HG03520 (cell line): Measurements from ENCODE around the gene SKA2.
A peak's percentile ranks its signal among the peaks of the same experiment; 100 is the strongest.
"Not testable (repeated sequence)": the region's sequence is repeated elsewhere in the genome, so short reads cannot be mapped to it uniquely, and the experiment has no call there.

Source experiments
- ATAC-seq: cut with Tn5 transposase; IDR thresholded peaks from one replicate; pipeline ENCODE4 v1.9.1; 2021; ENCODE audit warnings: mild to moderate bottlenecking, moderate library complexity; ENCODE audit not compliant: unreplicated experiment

Gene SKA2

DNA sequence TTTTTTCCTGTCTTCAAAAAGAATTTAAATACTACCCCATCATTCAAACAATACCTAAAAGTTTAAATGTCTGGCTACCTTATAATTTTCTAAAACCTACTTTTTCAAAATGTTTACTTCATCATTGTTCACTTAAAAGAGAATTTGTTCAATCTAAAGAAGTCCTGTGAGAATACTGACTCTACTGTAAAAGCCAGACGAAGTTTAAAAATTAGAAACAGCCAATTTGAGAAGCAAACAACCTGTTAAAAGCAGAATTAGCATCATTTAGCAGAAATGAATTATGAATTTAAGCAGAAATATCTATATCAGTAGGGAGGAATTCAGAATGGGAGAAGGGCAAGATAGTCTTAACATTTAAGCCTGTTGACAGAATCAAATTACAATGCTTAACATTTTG is 2.1 kb downstream of the SKA2 start:
- no peak for ATAC-seq

DNA sequence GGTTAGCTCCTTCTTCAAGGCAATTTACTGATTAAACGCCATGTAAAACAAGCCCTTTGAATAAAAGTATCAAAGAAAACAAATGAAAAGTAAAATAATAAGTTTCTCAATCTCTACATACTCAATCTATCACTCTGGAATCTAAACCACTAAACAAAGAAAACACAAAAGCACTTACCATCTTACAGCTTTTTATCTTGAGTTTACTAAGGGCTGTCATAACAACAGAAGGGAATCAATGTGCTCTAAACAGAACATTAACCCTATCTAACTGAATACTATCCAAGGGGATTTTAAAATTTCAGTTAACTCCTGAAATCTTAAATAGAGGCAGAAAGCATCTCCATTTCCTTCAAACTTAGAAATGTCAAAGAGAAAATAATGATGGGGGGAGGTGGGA is 3.4 kb downstream of the SKA2 start:
- ATAC-seq = no peak

DNA sequence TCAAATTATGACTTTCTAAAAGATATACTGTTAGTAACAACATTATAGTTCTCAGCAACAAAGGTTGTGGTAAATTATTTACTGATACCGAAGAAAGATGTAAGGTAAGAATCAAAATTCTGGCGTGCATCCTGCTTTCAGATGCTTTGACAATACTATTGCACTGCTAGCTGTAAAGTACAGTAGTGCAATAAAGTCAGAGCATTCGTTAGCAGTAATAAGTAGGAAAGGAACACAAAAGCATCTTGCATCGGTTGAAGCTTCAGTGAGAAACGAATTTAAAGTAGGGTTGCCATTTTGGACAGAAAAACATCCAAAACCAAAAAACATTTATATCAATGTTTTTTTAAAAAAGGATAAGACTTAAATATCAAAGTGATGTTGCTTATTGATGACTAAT is 4.0 kb downstream of the SKA2 start:
- no peak for ATAC-seq

DNA sequence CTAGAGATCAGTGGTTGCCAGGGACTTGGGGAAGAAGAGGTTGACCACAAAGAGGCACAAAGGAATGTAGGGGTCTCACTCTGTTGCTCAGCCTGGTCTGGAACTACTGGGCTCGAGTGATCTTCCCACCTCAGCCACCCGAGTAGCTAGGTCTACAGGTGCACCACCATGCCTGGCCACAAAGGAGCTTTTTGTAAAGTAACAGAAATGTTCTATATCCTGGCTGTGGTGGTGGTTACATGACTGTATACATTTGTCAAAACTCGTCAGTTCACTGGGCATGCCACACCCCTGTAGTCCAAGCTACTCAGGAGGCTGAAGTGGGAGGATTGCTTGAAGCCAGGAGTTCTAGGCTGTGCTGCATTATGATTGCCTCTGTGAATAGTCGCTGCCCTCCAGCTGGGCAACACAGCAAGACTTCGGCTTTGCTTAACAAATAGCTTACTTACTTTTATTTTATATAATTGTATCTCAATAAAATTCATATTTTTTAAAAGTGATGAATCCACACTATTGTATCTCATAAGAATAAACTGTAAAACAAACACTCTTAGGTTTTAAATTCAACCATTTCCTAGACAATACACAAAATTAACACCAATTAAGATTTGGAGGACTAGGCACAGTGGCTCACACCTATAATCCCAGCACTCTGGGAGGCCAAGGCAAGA is 5.0 kb downstream of the SKA2 start:
- no peak for ATAC-seq

DNA sequence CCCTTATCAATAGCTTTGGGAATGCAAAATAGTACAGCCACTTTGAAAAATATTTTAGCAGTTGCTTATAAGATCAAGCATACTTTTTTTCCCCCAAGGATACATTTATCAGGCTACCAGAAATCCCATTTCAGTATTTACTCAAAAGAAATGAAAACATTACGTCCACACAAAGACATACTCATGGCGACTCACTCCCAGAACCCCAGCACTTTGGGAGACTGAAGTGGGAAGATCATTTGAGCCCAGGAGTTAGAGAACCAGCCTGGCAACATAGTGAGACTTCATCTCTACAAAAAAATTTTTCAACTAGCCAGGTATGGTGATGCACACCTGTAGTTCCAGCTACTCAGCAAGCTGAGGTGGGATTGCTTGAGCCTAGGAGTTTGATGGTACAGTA is 5.9 kb downstream of the SKA2 start:
- no peak for ATAC-seq

DNA sequence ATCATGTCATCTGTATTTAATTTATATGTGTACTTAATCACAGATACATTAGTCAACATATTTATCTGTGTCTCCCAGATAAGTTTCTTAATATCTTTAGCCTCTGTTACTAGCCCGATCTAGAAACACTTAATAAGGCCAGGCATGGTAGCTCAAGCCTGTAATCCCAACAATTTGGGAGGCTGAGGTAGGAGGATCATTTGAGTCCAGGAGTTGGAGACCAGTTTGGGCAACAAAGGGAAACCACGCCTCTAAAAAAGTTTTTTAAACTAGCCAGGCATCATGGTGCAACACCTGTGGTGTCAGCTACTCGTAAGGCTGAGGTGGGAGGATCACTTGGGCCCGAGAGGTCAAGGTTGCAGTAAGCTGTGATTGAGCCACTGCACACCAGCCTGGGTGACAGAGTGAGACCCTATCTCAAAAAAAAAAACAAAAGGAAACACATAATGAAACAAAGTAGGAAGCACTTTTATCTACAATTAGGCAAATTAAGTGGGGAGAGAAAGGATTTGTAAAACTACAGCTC is 9.4 kb downstream of the SKA2 start:
- no peak for ATAC-seq

DNA sequence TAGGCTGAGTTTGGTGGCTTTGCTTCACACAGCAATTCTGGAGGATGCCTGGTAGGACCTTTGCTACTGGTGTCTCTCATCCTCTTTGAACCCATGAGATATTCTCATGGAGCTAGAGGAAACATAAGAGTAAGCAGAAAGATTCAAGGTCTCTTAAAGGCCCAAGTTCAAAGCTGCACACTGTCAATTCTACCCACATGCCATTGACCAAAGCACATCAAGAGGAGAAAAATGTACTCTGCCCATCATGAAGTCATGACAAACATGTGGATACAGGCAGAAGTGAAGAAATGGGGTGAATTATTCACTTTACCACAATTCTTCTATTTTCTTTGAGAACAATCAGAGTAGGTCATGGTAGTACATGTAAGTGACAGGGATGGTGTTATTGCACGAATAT is 13.1 kb downstream of the SKA2 start:
- ATAC-seq = no peak

DNA sequence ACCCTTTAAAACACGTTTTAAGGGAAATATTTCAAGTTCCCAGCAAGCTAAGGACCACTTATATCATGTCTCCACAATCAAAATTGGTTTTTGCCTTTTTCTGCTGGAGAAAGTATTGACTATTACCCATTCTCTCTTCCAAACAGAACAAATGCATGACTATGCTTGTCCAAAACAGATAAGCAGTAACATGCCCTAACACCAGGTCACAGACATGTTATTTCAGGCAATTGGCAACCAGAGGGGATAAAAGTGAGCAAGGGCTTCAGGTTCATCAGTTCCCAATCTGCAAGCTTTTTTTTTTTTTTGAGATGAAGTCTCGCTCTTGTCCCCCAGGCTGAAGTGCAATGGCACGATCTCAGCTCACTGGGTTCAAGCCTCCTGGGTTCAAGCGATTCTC is 15.0 kb downstream of the SKA2 start:
- no peak for ATAC-seq

DNA sequence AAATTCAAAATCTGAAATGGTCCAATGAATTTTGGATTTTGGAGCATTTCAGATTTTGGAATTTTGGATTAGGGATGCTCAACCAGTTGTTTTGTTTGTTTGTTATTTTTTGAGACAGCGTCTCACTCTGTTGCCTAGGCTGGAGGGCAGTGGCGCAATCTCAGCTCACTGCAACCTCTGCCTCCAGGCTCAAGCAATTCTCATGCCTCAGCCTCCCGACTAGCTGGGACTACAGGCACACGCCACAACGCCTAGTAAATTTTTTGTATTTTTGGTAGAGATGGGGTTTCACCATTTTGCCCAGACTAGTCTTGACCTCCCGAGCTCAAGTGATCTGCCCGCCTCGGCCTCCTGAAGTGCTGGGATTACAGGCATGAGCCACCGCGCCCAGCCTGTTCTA is 16.6 kb downstream of the SKA2 start:
- ATAC-seq = not testable (repeated sequence)

DNA sequence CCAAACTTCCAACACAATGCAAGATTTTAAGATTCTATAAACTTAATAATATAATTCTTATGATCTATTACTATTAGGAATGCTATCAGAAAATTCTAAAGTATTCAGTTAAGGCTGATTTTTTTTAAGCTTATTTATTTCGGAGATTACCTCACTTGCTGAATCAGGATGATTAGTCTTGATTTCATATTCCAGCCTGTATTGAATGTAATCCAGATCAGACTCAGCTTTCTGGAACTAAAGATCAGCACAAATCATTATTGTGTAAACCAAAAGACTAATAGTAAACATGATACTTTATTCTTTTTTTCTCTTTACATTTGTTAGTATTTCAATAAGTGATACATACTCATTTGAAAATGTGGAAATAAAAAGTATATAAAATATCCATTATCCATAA is 23.9 kb downstream of the SKA2 start:
- ATAC-seq = no peak

DNA sequence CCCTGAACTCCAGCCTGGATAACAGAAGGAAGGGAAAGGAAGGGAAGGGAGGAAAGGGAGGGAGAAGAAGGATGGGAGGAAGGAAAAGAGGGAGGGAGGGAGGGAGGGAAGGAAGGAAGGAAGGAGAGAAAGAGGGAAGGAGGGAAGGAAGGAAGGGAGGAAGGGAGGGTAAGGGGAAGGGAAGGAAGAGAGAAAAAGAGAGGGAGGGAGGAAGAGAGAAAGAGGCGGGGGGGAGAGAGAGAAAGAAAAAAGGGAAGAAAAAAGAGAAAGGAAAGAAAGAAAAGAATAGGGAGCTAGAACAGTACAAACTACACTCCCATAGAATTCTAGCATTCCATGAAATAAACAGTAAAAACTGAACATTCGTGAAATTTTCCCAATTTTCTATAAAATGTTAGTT is 25.2 kb downstream of the SKA2 start:
- no peak for ATAC-seq

DNA sequence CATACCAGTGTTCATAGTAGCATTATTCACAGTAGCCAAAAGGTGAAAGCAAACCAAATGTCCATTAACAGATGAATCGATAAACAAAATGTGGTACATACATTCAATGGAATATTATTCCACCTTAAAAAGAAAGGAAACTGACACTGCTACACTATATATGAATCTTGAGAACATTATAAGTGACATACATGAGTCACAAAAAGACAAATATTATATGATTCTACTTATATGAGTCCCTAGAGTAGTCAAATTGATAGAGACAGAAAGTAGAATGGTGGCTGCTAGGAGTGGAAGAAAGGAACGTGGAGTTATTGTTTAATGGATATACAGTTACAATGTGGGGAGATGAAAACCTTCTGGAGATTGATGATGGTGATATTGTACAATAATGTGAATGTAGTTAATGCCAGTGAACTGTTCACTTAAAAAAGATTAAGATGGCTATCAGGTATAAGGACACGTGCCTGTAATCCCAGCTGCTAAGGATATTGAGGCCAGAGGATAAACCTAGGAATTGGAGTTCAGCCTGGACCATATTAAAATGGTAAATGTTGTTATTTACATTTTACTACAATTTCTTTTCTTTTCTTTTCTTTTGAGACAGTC is 28.1 kb downstream of the SKA2 start:
- no peak for ATAC-seq

DNA sequence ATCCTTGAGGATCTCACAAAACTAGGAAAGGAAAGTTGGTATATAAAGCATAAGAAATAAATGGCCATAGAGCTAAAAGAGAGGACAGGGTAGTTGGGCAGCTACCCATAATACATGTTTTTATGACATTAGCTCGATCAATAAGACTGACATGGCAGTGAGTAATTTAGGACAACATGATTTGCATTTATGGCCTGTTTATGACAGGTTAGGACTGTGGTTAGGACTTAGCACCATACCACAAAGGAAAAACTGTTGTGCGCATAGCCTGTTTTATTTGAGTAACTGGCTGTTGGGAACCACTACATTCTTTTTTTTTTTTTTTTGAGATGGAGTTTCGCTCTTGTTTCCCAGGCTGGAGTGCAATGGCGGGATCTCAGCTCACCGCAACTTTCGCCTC is 30.3 kb downstream of the SKA2 start:
- ATAC-seq = no peak

DNA sequence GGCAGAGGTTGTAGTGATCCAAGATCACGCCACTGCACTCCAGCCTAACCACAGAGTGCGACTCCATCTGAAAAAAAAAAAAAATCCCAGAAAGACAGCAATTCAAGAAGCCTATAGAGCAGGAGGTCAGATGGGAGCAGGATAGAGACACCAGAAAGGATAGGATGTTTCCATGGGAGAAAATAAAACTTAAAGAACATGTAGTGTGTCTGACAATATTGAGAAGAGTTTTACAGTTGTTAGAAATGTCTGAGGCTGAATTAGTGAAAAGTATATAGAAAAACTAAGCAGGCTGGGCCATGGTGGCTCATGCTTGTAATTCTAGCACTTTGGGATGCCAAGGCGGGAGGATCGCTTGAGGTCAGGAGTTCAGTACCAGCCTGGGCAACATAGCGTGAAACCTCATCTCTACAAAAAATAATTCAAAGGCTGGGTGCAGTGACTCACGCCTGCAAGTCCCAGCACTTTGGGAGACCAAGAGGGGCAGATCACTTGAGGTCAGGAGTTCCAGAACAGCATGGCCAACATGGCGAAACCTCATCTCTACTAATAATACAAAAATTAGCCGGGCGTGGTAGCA is 33.0 kb downstream of the SKA2 start:
- no peak for ATAC-seq

DNA sequence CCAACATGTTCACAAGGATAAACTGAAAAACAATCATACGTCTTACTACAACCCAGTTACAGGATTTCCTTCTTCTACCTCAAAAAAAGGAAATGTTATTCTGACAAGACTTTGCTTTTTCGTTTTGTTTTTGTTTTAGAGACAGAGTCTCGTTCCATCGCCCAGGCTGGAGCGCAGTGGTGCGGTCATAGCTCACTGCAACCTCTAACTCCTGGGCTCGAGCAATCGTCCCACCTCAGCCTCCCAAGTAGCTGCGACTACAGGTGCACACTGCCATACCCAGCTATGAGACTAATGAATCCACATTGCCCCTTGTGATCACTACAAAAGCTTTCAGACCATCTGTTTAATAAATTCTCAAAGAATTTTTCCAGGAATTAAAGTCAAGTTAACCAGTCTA is 39.5 kb downstream of the SKA2 start:
- ATAC-seq = no peak

DNA sequence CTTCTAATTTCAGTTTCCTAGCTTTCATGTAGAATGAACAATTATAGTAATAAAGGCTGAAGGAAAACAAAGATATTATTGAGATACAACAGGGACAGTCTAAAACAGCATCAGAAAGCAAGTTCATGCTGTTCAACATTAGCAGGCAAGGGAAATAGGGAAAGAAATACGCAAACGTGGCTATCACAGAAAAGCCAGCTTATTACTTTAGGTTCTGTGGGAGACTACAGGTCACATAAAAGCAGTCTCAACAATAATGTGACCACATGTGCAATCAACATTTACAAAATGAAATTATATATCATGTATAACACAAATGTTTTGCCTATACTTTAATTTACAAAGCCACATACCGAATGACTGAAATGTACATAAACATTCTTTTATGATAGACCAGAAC is 43.4 kb downstream of the SKA2 start:
- ATAC-seq = no peak

DNA sequence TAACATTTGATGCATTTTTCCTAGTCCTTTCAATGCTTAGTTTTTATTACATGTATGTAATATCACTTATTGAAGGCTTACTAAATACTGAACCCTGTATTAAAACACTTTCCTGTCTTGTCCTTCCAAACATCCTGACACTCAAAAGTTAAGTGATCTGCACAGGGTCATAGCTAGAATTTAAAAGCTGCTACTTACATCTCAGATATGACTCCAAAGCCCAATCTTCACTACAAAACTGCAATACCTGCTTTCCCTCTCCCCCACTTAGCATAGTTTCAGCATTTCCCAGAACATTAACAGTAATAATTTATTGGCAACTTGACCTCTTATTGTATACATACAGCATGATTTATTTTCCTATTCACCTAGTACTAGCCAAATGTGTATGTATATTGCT is 44.0 kb downstream of the SKA2 start:
- ATAC-seq = no peak

DNA sequence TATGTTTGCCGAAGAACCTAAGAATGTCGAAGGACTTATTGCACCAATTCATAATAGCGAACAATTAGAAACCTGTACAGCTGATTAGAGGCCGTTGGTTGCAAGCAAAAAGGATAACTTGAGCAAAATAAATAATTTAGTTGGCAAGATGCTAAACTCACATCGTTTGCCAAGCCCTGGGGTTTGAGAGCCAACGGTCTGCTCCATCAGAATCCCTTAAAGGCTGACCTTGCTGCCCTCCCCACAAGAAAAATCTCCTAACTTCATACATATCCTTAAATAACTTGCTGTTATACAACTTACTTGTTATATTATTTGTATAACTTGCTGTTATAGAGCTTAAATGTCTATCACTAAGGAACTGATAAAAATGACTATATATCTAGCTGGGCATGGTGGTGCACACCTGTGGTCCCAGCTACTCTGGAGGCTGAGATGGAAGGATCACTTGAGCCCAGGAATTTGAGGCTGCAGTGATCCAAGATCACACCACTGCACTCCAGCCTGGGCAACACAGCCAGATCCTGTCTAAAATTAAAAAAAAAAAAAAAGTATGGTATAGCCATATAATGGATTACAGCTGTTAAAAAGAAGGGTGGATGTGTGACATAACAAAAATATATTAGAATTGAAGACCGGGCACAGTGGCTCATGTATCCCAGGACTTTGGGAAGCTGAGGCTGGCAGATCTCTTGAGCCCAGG is 46.4 kb downstream of the SKA2 start:
- ATAC-seq = no peak

DNA sequence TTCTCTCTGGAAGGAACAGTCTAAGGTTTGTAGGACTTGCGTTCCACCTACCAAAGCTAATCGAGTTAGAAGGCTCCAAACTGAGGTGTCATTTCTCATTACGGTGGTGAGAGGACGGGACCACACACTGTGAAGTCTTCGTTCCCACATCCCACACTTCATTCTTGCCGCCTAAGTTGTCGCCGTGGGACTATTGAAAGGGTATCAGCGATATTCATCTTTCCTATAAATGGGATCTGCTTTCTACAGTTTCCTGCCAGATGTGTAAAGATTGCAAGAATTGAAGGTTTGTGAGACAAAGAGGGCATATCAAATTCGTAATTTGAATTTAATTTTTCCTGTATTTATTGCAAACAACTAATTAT is 47.7 kb downstream of the SKA2 start:
- no peak for ATAC-seq

DNA sequence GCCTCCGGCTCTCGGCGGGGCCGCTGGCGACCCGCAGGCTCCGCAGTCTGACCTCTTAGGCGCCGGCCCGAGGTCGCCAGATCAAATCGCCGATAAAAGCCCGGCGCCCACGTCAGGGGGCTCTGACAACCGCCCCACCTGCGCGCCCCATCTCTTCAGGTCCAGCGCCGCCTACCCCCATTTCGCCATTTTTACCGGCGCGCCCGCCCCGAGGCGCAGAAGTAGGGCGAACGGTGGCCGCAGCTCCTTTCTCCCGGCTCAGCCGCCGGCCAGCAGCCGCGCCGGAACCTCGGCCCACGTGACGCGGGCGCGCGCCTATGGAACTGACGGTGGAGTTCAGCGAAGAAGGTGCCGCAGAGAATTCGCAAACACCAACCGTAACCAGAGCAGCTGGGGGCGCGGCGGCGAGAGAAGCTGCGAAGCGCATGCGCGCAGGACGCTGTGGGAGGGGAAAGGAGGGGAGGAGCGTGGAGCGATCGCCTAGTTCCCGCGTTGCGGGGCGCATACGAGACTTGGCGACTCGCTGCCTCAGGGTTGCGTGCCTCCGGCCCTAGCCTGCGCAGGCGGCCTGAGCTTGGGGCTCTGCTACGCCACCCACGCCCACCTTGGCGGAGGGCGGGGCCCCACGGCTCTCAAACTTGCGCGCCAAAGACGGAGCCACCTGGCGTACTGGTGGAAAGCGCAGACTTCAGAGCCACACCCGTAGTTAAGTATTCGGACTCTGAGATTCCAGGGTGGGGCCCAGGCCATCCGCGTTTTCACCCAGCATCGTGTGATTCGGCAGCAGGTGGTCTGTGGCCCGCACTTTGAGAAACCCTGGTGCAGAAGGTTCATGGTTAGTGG is 48.3 kb downstream of the SKA2 start, which contains the start of gene TRIM37:
TSS of gene TRIM37 (minus strand) at position 418 of the 843 bp plus-strand sequence. CDS start 419 bp downstream, outside the sequence.
- ATAC-seq = peak; percentile 92
